HG03457 (cell line): ENCODE data around the gene CHST5.

ENCODE experiments used
- ATAC-seq: cut with Tn5 transposase; IDR thresholded peaks from one replicate; pipeline ENCODE4 v1.9.1; 2021; ENCODE audit warnings: moderate number of reproducible peaks; ENCODE audit not compliant: unreplicated experiment

CHST5 gene

GRCh38 chr16:75535901-75536300, at the start of gene CHST5:
Gene CHST5 (minus strand): TSS chr16:75536108. CDS start chr16:75530384, 5,724 bp downstream.
- ATAC-seq, result no peak

GRCh38 chr16:75584108-75584507, 48.2 kb upstream of the CHST5 start:
- no peak for ATAC-seq

- ATAC-seq, result no peak
Observed at GRCh38 chr16:75579281-75579834, 43.5 kb upstream of the CHST5 start.

GRCh38 chr16:75578725-75579124, 42.8 kb upstream of the CHST5 start:
- ATAC-seq, result no peak

DNA sequence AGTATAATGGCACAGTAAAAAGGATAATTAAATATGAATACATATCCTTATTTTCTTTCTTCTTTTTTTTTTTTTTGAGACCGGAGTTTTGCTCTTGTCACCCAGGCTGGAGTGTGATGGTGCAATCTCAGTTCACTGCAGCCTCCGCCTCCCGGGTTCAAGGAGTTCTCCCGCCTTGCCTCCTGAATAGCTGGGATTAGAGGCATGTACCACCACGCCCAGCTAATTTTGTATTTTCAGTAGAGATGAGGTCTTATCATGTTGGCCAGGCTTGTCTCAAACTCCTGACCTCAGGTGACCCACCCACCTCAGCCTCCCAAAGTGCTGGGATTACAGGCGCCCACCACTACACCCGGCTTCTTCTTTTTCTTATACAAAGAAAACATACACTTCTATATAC, 42.3 kb upstream of the CHST5 start:
- no peak for ATAC-seq

DNA sequence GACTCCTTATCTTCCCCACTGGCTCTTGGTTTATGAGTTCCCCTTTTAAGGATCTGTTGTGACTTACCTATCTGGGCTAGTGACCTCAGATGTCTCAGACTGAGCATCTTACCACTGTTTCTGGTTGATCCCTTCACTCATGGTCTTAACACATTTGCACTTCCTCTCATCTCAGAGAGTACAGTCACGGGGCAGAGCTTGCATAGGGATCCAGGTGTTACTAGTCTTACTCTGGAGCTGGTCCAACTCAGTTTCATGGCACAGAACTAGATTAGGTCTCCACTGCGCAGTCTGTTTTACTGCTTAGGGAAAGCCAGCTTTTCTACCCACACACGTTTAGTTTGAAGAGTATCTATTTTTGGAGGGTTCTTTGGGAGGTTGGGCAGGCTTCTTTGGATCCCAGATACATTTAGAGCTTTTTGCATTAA, 40.5 kb upstream of the CHST5 start:
- peak; percentile 63 for ATAC-seq

- ATAC-seq, result no peak
Observed at GRCh38 chr16:75575958-75576357, 40.0 kb upstream of the CHST5 start.

GRCh38 chr16:75573955-75574354, 38.0 kb upstream of the CHST5 start:
- no peak for ATAC-seq

GRCh38 chr16:75572864-75573542, 37.1 kb upstream of the CHST5 start:
- ATAC-seq, result no peak

- ATAC-seq, result no peak
Observed at GRCh38 chr16:75570396-75571065, 34.6 kb upstream of the CHST5 start.

GRCh38 chr16:75567911-75568310, 32.0 kb upstream of the CHST5 start:
- no peak for ATAC-seq

- ATAC-seq, result peak; percentile 5
Observed at GRCh38 chr16:75566758-75567255, 30.9 kb upstream of the CHST5 start.

- ATAC-seq, result peak; percentile 45
Observed at GRCh38 chr16:75566040-75566757, 30.3 kb upstream of the CHST5 start, which contains the start of gene GABARAPL2. Gene GABARAPL2 (plus strand): TSS chr16:75566379. CDS start chr16:75566487, 108 bp downstream.

- ATAC-seq, result peak; percentile 2
Observed at GRCh38 chr16:75565640-75566039, 29.7 kb upstream of the CHST5 start.

DNA sequence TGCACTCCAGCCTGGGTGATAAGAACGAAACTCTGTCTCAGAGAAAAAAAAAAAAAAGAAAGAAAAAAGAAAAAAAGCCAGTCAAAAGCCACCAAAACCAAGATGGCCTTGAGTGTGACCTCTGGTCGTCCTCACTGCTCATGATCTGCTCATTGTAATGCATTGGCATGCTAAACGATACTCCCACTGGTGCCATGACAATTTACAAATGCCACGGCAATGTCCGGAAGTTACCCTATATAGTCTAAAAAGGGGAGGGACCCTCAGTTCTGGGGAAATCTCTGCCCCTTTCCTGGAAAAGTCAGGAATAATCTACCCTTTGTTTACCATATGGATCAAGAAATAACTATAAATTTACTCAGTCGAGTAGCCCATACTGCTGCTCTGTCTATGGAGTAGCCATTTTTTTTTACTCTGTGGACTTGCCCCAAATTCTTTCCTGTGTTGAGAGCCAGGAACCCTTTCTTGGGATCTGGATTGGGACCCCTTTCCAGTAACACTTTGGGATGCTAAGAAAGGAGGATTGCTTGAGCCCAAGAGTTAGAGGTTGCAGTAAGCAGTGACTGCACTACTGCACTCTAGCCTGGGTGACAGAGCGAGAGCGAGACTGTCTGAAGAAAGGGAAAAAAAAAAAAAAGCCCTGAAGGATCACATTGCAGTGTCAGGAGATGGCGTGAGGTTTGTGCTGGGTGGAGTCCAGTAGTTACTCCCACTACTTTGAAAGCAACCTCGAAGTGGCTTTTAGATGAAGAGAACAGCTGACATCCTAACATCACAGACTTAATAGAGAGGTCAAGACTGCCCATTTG, 23.9 kb upstream of the CHST5 start:
- no peak for ATAC-seq

- no peak for ATAC-seq
Observed at GRCh38 chr16:75558846-75559401, 23.0 kb upstream of the CHST5 start.

DNA sequence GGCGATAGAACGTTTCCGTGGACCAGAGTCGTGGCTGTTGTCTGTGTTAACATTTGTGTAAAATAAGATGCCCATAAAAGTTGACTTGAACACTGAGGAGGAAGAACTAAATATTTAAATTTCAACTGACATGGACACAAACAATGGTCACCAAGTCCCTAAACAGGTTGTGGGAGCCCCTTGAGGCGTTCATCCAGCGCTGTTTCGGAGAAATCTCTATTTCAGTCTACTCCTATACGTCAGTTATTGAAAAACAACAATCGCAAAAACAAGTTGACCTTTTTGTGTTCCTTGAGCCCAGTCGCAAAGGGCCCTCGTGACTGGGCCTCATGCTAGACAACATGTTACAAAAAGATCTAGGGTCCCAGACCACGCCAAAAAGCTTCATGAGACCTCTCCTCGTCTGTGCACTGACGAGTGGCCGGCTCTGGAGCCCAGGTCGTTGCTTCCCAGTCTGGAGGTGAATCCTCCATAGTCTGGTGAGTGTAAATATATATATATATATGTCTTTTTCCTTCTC, 20.6 kb upstream of the CHST5 start:
- ATAC-seq, result no peak

DNA sequence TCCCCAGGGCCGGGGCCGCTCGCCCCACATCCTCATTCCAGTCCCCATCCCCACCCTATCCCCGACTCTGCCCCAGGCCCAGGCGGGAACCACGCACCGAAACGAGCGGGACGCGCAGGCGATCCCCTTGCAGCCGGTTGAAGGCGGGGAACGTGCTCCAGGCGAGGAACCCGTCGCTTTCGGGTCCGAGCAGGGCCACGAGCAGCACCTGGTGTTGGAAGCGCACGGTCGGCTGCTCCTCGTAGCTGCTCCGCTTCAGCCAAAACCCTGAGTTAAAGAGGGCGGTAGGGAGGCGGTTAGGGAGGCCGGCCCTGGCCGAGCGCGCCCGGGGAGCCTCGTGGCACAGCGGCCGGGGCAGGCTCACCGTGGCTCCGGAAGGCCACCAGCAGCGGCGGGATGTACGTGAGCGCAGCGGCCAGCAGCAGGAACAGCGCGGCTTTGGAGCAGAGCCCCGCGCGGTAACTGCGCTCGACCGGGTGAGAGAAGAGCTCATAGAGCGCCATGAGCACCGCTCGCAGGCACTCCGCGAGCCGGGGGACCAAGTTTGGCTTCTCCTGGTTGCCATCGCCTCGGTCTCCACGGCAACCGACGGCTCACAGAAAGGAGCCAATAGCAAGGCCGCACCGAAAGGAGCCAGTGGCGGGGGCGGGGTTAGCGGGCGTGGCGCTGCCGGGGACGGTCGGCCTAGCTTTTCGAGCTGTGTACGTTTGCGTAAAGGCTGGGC, 20.0 kb upstream of the CHST5 start, which contains the start of gene TMEM231:
Gene TMEM231, minus strand, starts transcription at position 546 of the 724 bp plus-strand sequence. Its CDS starts 43 bp downstream, at position 503.
- peak; percentile 95 for ATAC-seq

DNA sequence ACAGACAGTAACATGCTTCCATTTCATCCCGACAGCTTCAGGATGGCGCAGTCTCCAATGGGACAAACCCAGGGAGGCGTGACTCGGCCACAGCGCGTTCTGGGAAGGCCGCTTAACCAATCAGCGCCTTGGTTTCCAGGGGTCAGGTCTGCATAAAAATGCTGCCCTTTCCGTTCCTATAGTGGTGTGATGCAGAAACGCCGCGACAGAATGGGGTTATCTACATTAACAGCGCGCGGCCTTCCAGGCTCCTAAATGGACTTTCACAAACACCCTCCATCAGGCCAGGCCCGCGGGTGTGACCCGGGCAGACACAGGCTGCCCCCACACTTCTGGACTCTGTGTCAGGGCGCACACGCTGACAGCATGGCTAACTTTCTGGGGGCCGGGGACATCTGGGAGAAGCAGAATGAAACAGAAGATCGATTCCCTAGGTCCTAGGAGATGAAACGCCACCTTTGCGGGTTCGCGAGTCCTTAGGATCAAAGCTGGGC, 19.4 kb upstream of the CHST5 start:
- peak; percentile 25 for ATAC-seq
